Epithelial cell of prostate (primary cell): ENCODE data around the gene ABCC5.
"Not testable (repeated sequence)": the region's sequence is repeated elsewhere in the genome, so short reads cannot be mapped to it uniquely, and the experiment has no call there.

Experiments
- DNase-seq: peaks from one replicate; pipeline ENCODE4 v3.0.0-alpha.2; 2011; ENCODE audit warnings: low read depth, low spot score
- H3K27ac ChIP-seq: fragments of 450-650 bp; 2 replicates; pipeline ENCODE4 v1.5.1; 2017; ENCODE audit warnings: mild to moderate bottlenecking

ABCC5 gene

GRCh38 chr3:184016811-184017671 lies 643 bp downstream of the ABCC5 start:
- H3K27ac ChIP-seq, result peak overlapping the region; percentile 30
- no peak for DNase-seq

DNA sequence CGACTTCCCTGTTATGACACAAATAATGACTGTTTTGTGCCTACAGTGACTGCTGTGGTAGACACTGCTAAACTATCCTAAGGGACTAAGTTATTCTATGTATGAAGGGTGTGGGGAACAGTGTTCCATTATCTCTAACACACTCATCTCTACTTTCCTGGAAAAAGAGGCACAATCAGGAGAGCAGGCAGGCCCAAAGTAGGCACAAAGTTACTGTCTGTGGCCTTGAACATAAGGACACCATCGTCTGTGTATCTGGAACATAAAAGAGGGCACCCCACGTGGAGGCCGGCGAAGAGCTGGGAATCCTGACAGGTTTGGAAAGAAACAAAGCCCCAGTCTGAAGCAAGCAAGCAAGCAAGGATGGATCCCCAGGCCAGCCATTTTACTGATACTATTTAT lies 1.5 kb downstream of the ABCC5 start:
- DNase-seq, result no peak
- no peak overlapping the region for H3K27ac ChIP-seq

DNA sequence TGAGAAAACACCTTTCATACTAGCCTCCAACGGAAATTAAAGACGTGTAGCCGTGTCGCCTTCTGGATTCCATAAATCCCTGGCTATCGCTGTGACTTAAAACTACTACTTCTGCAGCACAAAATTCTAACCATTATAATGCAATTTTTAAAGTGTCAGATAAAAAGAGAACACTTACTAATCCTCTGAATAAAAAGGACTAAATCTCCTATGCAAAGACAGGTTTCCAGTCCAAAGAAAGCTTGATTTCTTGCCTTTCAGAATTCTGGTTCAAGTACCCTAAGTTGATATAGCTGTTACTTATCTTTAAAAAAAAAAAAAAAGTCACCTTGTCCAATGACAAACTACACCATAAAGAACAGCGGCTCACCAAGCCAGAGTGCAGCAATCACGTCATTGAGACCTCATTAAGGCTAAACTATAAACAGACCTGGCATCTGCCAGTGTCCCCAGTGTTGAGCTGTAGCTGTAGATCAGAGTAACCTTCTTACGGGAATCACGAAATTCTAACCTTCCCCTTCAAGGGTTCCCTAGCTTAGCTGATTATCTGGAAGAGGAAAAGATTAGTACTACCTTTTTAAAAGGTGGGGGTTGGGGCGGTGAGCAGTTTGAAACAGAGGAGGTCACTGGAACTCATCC lies 2.2 kb downstream of the ABCC5 start:
- H3K27ac ChIP-seq, result no peak overlapping the region
- no peak for DNase-seq

- no peak overlapping the region for H3K27ac ChIP-seq
- DNase-seq, result no peak
These were observed 5.5 kb downstream of the ABCC5 start for GRCh38 chr3:184011937-184012889.

DNA sequence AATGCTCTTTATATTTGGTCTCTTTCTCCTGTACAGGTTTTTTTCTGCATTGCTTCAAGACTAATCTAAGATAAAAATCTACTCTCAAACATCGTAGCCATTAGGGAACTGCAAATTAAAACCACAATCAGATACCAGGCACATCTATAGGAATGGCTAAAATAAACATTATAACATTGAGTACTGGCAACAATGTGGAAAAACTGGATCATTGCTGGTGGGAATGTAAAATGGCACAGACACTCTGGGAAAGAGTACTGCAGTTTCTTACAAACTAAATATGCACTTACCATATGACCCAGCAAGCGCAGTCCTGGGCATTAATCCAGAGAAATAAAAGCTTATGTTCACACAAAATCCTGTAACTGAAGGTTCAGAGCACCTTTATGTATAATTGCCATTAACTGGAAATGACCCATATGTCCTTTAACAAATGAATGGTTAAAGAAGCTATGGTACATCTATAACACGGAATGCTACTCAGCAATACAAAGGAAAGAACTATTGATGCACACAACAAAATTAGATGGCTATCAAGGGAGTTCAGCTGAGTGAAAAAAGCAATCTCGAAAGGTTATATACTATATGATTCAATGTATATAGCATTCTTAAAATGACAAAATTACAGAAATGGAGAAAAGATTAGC lies 6.3 kb downstream of the ABCC5 start:
- no peak for DNase-seq
- no peak overlapping the region for H3K27ac ChIP-seq

GRCh38 chr3:184008161-184008560 lies 9.5 kb downstream of the ABCC5 start:
- no peak overlapping the region for H3K27ac ChIP-seq
- no peak for DNase-seq

DNA sequence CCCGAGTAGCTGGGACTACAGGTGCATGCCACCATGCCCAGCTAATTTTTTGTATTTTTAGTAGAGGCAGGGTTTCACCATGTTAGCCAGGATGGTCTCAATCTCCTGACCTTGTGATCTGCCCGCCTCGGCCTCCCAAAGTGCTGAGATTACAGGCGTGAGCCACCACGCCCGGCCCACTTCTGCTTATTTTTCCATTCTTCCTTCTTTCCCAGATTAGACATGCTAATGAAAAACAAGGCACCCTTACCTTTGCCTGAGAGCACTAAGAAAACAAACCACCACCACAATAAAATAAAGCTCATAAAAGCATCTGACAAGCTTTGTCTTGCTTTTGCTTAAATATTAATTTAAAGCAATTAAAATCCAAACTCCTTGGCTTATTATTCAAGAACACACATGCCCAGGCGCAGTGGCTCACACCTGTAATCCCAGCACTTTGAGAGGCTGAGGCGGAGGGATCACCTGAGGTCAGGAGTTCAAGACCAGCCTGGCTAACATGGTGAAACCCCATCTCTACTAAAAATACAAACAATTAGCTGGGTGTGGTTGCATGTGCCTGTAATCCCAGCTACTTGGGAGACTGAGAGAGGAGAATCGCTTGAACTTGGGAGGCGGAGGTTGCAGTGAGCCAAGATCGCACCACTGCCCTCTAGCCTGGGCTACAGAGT lies 10.4 kb downstream of the ABCC5 start:
- H3K27ac ChIP-seq, result peak overlapping the region; percentile 68
- not testable (repeated sequence) for DNase-seq

GRCh38 chr3:184005941-184006507 lies 11.7 kb downstream of the ABCC5 start:
- DNase-seq, result peak; percentile 97
- H3K27ac ChIP-seq, result peak overlapping the region; percentile 68

DNA sequence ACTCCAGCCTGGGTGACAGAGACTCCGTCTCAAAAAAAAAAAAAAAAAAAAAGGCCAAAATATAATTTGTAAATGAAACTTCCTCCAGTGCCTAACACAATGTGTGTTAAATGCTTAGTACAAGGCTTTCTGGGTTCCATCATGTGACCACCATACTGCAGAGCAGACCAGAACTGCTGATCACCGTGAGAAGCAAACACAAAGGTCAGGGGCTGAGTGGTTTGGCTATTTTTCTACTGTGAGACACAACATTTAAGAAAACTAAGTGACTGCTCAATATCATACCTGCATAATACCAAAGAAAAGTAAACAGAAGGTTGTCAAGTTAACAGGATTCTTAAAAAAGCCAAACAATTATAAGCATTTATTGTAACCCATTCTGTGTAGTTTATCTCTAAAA lies 13.2 kb downstream of the ABCC5 start:
- DNase-seq, result no peak
- H3K27ac ChIP-seq, result no peak overlapping the region

DNA sequence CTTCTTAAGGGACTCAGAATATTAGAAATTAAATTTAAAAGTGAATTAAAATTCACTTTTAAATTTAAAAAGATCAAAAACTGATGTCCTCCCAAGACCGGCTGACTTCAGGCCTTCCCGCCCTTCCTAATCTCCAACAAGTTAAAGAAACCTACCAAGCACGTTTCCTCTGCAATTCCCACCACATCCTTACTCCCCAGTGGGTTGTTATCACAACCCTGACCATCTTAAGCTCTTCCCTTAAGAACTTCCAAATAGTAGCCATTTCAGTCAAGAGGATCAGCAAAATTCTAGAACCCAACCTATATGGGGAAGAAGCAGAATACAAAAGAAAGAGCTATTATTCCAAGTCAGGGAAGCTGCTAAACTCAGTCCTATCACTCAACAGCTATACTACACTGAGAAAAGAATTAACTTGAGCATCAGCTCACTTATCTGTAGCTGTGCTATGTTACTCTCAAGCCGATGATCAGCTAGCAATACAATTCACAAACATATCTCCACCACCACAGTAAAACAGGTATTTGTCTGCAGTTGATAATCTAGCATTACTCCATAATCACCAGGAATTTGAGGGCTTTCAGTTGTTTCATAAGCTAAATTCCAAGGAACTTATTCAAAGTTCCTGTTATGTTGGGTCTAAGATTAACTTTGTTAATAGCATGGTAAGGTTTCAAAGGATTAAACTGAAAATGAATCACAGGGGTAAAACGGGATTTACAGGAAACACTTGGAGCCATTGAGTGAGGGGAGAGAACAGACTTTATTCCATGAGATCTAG lies 14.3 kb downstream of the ABCC5 start:
- peak overlapping the region; percentile 44 for H3K27ac ChIP-seq
- no peak for DNase-seq

- H3K27ac ChIP-seq, result no peak overlapping the region
- DNase-seq, result no peak
These were observed 15.2 kb downstream of the ABCC5 start for GRCh38 chr3:184002469-184002868.

DNA sequence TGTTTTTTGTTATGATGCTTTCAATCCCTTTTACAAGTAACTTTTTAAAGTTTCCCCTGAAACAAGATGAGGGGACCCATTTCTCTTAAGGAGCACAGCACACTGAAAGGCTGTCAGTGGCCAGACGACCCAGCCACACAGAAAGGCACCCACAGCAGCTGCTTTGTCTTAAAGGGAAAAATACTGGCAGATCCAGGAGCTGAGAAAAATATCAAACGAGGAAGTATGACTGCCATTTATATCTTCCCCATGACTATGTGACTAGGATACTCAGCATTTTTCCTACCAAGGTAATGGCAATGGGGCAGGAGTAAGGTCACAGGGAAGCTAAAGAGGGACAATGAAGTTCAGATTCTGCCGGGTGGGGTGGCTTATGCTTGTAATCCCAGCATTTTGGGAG lies 15.9 kb downstream of the ABCC5 start:
- no peak overlapping the region for H3K27ac ChIP-seq
- no peak for DNase-seq

DNA sequence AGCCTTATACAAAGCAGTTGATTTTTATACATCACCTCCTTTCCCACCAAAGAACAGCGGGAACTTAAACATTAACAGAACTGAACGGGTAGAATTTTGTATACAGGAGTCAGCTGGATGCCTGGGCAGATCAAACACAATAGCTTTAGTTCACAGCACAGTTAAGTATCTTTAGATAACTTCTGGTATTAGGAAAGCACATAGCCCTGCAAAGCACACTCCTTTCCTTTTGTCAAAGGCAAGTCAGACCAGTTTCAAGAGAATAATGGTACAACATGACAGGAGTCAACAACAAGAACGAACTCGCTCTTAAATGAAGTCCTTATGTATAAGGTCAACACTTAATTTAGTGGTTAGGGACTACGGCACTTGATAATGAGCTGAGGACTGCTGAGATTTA lies 26.3 kb downstream of the ABCC5 start:
- H3K27ac ChIP-seq, result peak overlapping the region; percentile 18
- DNase-seq, result peak; percentile 37

DNA sequence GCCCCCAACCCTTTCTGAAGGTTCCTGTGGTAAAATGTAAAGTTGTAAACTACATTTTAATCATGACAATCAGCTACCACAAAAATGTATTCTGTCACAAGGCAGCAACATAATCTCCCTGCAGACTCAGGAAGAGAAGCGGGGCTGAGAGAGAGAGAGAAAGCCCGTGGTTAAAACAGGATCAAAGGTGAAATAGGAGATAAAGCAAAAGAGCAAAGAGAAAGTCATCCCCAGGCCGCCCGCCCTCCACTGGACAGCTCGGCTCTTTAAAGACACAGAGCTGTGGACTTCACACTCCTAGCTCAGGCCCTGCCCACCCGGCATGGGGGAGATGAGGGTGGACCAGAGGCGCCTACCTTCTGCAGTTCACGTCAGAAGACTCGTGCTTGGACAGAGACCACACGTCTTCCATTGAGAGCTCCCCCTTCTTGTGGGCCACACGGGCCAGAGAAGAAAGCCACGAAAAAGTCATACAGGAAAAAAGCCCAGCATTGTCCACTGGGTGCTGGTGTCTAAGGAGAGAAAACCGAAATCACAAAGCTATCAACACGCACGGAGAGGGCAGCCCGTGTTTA lies 29.4 kb downstream of the ABCC5 start:
- no peak overlapping the region for H3K27ac ChIP-seq
- no peak for DNase-seq

- H3K27ac ChIP-seq, result no peak overlapping the region
- no peak for DNase-seq
These were observed 30.6 kb downstream of the ABCC5 start for GRCh38 chr3:183987000-183987600.

GRCh38 chr3:183984749-183985729 lies 32.6 kb downstream of the ABCC5 start:
- no peak overlapping the region for H3K27ac ChIP-seq
- DNase-seq, result no peak
